Activated naive CD8-positive, alpha-beta T cell (primary cell): ENCODE results near the gene DNAAF1.
"Not testable (repeated sequence)": the region's sequence is repeated elsewhere in the genome, so short reads cannot be mapped to it uniquely, and the experiment has no call there.

ENCODE experiments used
- H3K27ac Mint-ChIP-seq: one replicate; pipeline ENCODE4 v1.8.0; 2021; ENCODE audit warnings: mixed read lengths
- H3K27me3 Mint-ChIP-seq: one replicate; pipeline ENCODE4 v1.8.0; 2021; ENCODE audit warnings: mixed read lengths
- H3K36me3 Mint-ChIP-seq: one replicate; pipeline ENCODE4 v1.8.0; 2021; ENCODE audit warnings: mixed read lengths
- H3K4me1 Mint-ChIP-seq: one replicate; pipeline ENCODE4 v1.8.0; 2021; ENCODE audit warnings: low read depth, mixed read lengths
- H3K4me3 Mint-ChIP-seq: one replicate; pipeline ENCODE4 v1.8.0; 2021; ENCODE audit warnings: mild to moderate bottlenecking, mixed read lengths
- H3K9me3 Mint-ChIP-seq: one replicate; pipeline ENCODE4 v1.8.0; 2021; ENCODE audit warnings: low read depth, mixed read lengths

DNAAF1 gene

DNA sequence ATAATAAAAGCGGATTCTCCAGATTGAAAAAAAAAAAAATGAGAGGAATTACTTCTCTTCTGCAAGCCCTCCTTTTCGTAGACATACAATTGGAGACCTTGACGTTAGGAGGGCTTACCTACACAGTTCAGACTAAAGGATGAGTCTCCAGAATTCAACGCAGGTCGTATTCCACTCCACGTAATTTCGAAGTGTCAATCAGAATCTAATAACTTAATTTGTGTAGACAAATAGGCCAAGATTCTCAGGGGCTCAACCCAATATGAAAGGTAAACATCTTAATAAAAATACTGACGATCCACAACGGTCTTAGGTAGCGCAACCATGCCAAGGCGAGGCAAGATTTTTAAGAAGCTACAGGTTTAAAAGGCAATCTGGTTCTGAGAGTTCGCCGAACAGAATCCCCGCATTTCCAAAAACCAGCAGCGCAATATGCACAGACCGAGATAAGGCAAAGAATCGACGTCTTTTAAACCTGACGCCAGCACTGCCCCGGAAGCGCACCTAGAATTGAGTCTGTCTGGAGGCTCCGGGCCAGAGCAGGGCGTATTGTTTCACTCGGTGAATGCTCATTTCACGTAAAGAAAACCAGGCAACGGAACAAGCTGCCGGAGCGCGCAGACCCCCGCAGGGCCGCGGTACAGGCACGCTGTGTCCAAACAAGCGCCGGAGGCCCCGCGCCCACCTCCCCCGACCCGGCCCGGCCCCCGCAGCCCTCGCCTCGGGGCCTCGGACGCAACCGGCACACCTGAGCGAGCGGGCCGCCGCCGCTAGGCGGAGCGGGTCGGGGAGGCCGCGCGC, 29.0 kb upstream of the DNAAF1 start:
- Mint-ChIP-seq H3K36me3 (no peaks in the 10 kb centered on the region), H3K9me3 (no peaks in the 10 kb centered on the region), H3K4me3 (peak overlapping the region; percentile 96), H3K27ac (peak overlapping the region; percentile 89), H3K4me1 (peaks cover 35% of the 10 kb centered on the region), H3K27me3 (no peaks in the 10 kb centered on the region)

DNA sequence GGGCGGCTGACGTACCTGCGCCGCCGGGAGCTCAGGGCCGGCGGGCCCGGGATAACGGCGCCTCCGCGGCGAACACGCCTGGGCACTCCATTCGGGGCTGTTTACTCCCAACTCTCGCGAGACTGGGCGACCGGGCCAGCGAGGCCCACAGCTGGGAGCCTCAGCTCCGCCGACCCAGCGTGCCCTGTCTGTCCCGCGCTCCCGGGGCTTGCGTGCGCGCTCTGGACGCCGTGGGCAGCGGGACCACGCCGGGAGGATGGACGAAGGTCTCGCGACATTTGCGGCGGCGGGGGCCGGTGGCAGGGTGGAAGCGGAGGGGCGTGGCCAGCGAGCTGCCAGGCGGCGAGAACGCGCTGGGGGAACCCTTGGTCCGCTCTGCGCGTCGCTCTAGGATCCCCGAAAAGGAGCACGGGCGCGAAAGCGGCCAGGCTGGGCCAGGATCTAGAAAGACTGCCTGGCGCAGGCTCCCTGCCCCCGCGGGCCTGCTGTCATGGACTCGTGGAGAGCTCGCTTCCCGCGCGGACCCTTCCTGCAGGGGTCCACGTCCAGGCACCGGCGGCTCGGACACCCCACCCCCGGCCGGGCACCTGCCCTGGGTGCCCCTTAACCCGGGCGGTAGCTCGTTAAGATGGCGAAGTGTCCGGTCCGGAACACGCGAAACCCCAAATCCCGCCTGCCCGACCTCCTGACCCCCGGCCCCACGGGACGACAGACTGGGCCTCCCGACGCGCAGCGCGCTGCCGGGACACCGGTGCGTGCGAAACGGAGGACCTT, 28.2 kb upstream of the DNAAF1 start, which contains the start of gene MBTPS1:
TSS of gene MBTPS1 (minus strand) at position 223 of the 774 bp plus-strand sequence. CDS start 15,159 bp downstream, outside the sequence.
- Mint-ChIP-seq H3K9me3 (no peaks in the 10 kb centered on the region), H3K4me3 (peak within 1 kb of the TSS; percentile 96), H3K4me1 (peaks cover 28% of the 10 kb centered on the region), H3K36me3 (no peaks in the 10 kb centered on the region), H3K27ac (peak within 1 kb of the TSS; percentile 93), H3K27me3 (no peaks in the 10 kb centered on the region)

DNA sequence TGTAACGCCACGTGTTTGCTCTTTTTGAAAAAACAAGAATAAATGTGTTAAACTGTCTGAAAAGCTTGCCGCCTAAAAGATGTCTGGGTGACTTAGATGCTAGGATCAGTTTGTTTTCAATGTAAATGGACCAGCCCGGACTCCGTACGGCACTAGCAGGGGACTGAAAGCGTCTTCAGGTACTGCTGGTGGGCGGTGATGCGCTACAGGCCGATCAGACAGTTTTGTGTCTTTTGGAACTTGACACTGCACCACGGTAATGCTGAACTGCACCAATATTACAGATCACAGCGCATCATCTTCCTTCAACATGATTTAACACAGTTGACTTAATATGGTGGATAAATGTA, 27.6 kb upstream of the DNAAF1 start:
- Mint-ChIP-seq H3K36me3 (no peaks in the 10 kb centered on the region), H3K4me1 (peaks cover 26% of the 10 kb centered on the region), H3K9me3 (no peaks in the 10 kb centered on the region), H3K27me3 (no peaks in the 10 kb centered on the region), H3K27ac (peak overlapping the region; percentile 93), H3K4me3 (peak overlapping the region; percentile 96)

DNA sequence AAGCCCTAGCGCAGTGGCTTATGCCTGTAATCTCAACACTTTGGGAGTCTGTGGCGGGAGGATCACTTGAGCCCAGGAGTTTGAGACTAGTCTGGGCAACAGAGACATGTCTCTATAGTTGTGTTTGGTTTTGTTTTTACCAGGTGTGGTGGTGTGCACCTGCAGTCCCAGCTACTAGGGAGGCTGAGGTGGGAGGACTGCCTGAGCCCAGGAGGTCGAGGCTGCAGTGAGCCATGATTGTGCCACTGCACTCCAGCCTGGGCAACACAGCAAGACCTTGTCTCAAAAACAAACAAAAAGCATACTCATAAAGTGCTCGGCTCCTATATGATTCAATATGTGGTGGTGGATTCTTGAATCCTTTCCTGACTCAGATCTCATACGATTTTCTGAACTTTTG, 26.8 kb upstream of the DNAAF1 start:
- Mint-ChIP-seq H3K4me3 (peak overlapping the region; percentile 70), H3K4me1 (peaks cover 23% of the 10 kb centered on the region), H3K27ac (peak overlapping the region; percentile 64)
- not testable (repeated sequence) for H3K9me3 Mint-ChIP-seq, H3K27me3 Mint-ChIP-seq, H3K36me3 Mint-ChIP-seq

DNA sequence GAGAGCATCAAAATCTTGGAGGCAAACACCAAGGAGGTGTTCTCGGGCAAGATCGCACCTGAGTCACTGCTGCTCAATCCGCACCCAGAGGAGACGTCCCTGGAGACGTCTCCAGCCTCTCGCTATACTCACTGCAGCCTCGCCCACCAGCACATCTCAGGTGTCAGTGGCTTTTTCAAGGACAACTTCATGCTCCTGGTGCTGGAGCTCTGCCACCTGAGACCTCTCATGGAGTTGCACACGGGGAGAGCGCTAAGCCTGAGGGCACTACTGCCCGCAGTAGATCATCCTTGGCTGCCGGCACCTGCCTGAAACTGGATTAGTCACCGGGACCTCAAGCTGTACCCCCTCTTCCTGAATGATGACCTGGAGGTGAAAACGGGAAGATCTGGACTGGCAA, 25.7 kb upstream of the DNAAF1 start:
- Mint-ChIP-seq H3K27me3 (no peaks in the 10 kb centered on the region), H3K4me3 (no peak overlapping the region), H3K9me3 (no peaks in the 10 kb centered on the region), H3K4me1 (peaks cover 18% of the 10 kb centered on the region), H3K36me3 (peaks cover 4% of the 10 kb centered on the region), H3K27ac (no peak overlapping the region)

DNA sequence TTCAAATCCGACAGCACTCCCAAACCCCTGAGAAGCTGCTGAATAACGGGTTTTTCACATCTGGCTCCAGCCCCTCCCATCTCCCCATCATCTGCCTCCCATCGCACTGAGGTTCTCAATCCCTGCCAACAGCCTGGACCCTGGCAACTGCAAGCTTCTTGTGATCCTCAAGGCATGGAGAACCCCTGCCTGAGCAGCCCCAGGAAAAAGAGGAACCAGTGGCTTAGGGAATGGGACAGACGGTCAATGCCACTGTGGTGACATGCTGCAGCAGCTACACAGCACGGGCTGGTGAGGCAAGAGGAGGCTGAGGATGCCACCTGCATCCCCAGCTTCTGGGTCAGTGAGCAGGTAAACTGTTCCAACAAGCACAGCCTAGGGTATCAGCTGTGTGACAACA, 25.1 kb upstream of the DNAAF1 start:
- Mint-ChIP-seq H3K4me3 (no peak overlapping the region), H3K27me3 (no peaks in the 10 kb centered on the region), H3K36me3 (peaks cover 4% of the 10 kb centered on the region), H3K27ac (no peak overlapping the region), H3K4me1 (peaks cover 17% of the 10 kb centered on the region), H3K9me3 (no peaks in the 10 kb centered on the region)

DNA sequence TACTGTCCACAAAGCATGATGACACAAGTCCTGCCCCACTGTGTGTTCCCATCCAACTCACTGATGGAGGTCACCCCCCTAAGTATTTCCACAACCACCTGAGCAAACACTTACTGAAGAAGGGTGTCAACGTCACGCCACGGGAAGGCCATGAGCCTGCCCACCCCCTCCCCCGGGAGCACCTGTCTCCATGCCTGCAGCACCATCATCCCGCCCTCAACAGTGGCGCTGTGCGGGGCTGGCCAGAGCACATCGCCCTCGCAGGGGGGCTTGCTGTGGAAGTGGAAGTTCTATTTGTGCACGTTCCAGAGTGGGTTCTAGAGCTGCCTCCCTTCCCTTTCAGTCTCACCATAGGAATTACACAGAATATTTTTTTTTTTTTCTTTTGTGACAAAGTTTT, 24.1 kb upstream of the DNAAF1 start:
- peaks cover 10% of the 10 kb centered on the region for H3K4me1 Mint-ChIP-seq
- peak overlapping the region; percentile 46 for H3K27ac Mint-ChIP-seq
- H3K36me3 Mint-ChIP-seq, result peaks cover 7% of the 10 kb centered on the region
- H3K4me3 Mint-ChIP-seq, result no peak overlapping the region
- no peaks in the 10 kb centered on the region for H3K9me3 Mint-ChIP-seq
- H3K27me3 Mint-ChIP-seq, result no peaks in the 10 kb centered on the region

DNA sequence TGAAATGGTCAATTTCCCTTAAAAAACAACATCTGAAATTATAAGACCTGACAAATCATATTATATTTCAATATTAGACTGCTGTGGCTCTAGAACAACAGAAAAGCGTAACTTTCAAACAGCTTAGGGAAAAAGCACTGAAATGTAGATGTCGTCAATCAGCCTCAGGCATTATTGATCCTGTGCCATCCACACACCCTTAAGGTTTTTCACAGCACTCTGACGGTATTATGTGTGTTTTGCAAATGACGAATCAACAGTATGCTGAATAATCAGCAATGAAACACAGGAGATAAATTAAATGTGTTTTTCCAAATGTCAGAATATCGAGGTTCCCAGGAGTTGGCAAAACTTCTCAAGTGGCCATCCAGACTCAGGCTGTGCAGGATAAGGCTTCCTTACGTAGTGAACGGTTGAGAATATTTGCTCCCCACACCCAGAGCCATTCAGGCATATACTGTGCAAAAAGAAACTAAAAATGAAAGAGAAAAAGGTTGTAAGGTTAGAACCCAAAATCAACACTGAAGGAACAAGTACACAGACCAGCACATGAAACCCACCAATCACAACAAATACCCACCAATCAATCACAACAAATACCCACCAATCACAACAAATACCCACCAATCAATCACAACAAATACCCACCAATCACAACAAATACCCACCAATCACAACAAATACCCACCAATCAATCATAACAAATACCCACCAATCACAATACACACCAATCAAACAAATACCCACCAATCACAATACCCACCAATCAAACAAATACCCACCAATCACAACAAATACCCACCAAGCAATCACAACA, 20.6 kb upstream of the DNAAF1 start:
- Mint-ChIP-seq H3K9me3 (no peaks in the 10 kb centered on the region), H3K27me3 (no peaks in the 10 kb centered on the region), H3K4me1 (peaks cover 2% of the 10 kb centered on the region), H3K27ac (no peak overlapping the region), H3K4me3 (no peak overlapping the region), H3K36me3 (peaks cover 10% of the 10 kb centered on the region)

DNA sequence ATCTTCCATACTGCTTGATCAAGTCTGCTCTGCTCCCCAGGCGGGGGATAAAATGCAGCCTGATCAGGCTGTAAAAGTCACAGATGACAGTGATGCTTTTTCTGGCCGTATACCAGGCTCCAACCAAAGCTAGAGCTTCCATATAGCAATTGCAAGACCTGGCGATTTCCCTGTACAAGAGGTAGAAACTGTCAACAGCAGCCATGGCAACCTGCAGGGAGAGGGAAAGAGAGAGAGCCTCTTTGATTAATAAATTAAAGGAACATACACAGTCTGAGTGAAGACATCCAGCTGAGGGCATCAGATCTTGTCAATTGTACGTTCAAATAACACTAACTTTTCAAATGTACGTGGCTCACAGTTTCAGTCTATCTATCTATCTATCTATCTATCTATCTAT, 14.0 kb upstream of the DNAAF1 start:
- no peak overlapping the region for H3K4me3 Mint-ChIP-seq
- H3K27ac Mint-ChIP-seq, result no peak overlapping the region
- peaks cover 4% of the 10 kb centered on the region for H3K4me1 Mint-ChIP-seq
- no peaks in the 10 kb centered on the region for H3K9me3 Mint-ChIP-seq
- H3K27me3 Mint-ChIP-seq, result no peaks in the 10 kb centered on the region
- H3K36me3 Mint-ChIP-seq, result peaks cover 5% of the 10 kb centered on the region

DNA sequence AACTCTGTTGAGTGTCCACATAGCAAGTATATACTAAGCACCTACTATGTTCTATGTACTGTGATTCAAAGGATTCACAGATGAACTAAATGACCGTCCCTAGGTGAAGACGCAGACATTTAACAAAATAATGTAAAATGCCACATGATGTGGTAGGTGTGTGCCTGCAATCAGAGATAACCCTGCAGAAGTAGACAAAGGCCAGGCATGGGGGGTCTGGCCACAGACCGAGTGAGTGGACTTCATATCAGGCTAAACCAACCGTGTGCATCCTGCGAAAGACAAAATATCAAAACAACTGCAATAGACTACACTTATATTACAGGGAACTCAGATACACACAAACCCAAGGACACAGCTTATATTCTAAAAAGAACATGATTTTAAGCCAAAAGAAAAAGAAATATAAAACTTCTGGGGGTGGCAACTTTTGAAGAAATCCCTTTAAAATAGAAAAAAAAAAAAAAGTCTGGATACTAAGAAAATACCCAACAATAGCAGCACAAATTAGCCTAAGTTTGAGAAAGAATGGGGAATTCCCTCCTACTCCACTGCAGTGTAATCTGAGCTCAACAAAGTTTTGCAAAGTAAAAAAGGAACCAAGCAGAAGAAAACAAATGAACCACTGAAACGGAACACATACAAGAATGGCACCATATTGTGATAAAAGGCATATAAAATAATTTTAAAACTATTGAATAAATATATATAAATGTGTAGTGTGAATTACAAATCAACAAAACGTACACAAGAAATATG, 12.4 kb upstream of the DNAAF1 start:
- Mint-ChIP-seq H3K9me3 (no peaks in the 10 kb centered on the region), H3K4me3 (no peak overlapping the region), H3K4me1 (peaks cover 10% of the 10 kb centered on the region), H3K27me3 (no peaks in the 10 kb centered on the region), H3K27ac (no peak overlapping the region), H3K36me3 (peaks cover 2% of the 10 kb centered on the region)

DNA sequence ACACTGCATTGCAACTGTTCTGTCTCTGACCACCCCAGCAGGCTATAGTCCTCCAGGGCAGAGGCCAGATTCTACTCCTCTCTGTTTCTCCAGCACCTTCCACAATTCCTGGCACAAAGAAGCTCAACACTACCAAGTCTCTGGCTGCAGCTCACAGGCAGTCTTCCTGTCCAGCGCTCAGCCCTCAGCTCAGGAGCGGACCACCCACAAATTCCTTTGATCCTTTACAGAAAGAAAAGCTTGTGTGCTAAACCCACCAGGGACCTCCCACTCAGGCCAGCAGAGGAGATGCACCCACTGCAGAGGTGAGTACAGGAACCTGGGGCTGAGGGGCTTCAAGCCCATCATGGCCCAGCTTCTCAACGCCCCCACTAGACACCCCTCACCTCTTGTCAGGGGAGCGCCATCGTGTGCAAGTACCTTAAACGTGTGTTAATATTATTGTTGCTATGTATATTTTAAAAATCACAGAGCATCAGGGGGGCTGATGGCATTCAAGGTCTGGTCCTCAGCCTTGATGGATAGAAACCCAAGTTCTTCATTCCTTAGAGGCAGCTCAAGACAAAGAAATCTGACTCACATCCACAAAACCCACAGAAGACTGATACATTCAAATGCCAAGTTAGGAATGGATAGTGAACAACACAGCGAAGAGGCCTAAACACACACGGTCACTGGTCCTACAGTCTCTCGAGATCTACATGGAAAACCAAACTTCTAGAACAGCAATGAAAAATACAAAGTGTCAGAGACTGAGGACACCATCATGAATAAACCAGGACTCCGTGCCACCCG, 8.6 kb upstream of the DNAAF1 start:
- Mint-ChIP-seq H3K27me3 (no peaks in the 10 kb centered on the region), H3K27ac (no peak overlapping the region), H3K9me3 (no peaks in the 10 kb centered on the region), H3K4me3 (no peak overlapping the region), H3K4me1 (peaks cover 30% of the 10 kb centered on the region), H3K36me3 (peaks cover 4% of the 10 kb centered on the region)

DNA sequence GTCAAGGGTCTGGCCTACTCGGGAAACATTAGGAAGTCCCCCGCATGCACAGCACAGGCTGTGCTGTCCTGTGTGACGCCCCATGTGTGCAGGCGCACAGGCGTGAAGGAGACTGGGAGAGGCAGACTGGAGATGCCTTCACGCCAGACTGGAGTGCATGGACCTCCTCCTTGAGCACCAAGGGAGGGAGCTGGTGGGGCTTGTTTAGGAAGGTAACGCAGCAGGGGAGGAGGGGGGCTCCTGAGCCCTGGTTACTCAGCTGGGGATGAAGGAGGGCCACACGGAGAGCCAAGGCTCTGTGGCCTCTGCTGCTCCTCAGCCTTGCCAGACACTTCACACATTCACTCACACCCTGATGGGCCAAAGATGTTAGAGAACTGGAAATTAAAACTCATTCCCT, 7.8 kb upstream of the DNAAF1 start:
- H3K9me3 Mint-ChIP-seq, result no peaks in the 10 kb centered on the region
- peaks cover 32% of the 10 kb centered on the region for H3K4me1 Mint-ChIP-seq
- H3K27me3 Mint-ChIP-seq, result no peaks in the 10 kb centered on the region
- peak overlapping the region; percentile 36 for H3K27ac Mint-ChIP-seq
- no peak overlapping the region for H3K4me3 Mint-ChIP-seq
- peaks cover 4% of the 10 kb centered on the region for H3K36me3 Mint-ChIP-seq

DNA sequence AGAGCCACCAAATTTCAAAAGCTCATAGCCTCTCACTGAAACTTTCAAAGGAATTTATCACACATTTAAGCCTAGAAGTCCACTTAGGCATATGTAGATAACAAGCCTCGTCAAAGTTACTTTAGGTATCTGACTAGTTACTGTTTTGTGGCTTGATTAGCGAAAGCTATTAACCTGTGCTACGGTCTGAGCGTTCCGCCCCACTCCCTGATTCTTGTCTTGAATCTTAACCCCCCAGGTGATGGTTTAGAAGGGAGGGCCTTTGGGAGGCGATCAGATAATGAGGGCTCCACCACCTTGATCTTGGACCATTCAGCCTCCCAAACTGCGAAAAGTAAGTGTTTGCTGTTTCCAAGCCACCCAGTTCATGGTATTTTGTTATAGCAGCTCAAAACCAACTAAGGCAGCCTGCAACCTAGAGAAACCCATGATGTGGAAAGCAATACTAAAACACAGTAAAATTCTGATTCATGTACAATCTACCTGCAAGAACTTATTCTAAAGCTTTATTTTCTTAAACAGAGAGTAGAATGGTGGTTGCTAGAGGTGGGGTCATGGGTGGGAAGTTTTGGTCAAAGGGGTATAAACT, 7.2 kb upstream of the DNAAF1 start:
- Mint-ChIP-seq H3K9me3 (no peaks in the 10 kb centered on the region), H3K4me3 (no peak overlapping the region), H3K36me3 (peaks cover 4% of the 10 kb centered on the region), H3K27ac (no peak overlapping the region), H3K4me1 (peaks cover 35% of the 10 kb centered on the region), H3K27me3 (no peaks in the 10 kb centered on the region)

DNA sequence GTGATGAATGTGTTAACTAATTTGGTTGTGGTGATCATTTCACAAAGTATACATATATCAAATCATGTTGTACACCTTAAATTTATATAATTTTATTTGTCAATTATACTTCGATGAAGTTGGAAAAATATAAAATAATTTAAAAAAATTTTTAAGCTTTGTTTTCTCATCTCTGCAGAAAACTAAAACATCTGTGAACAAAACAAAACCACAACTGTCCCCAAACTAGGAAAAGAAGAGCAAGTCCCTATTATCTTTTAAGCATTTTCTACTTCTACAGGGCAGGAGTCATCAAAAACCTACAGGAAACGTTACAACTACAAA, 6.6 kb upstream of the DNAAF1 start:
- Mint-ChIP-seq H3K4me1 (peaks cover 41% of the 10 kb centered on the region), H3K36me3 (peaks cover 4% of the 10 kb centered on the region), H3K27me3 (no peaks in the 10 kb centered on the region), H3K4me3 (peak overlapping the region; percentile 62), H3K27ac (peak overlapping the region; percentile 35), H3K9me3 (no peaks in the 10 kb centered on the region)
